ENCODE data around the gene BTN2A1. TPM values are rescaled to one million over a fixed set of nuclear protein-coding genes. Genes with fewer than 3 reads are reported as not detected.

The BTN2A1 gene
- total RNA-seq, 1 donor from 2014 or later, result 6.1 TPM

GRCh38 chr6:26483727-26484126 is 26.0 kb downstream of the BTN2A1 start:
- no peak overlapping the region for H3K4me3 ChIP-seq (ENCODE audit: low read depth, low read length)
- no peak for DNase-seq (ENCODE audit: low read depth)
- TF ChIP-seq, protein P1, sequence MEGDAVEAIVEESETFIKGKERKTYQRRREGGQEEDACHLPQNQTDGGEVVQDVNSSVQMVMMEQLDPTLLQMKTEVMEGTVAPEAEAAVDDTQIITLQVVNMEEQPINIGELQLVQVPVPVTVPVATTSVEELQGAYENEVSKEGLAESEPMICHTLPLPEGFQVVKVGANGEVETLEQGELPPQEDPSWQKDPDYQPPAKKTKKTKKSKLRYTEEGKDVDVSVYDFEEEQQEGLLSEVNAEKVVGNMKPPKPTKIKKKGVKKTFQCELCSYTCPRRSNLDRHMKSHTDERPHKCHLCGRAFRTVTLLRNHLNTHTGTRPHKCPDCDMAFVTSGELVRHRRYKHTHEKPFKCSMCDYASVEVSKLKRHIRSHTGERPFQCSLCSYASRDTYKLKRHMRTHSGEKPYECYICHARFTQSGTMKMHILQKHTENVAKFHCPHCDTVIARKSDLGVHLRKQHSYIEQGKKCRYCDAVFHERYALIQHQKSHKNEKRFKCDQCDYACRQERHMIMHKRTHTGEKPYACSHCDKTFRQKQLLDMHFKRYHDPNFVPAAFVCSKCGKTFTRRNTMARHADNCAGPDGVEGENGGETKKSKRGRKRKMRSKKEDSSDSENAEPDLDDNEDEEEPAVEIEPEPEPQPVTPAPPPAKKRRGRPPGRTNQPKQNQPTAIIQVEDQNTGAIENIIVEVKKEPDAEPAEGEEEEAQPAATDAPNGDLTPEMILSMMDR (conservative IDR thresholded peaks at IDR 0.05; ENCODE audit: low read depth, low read length), result no peak

DNA sequence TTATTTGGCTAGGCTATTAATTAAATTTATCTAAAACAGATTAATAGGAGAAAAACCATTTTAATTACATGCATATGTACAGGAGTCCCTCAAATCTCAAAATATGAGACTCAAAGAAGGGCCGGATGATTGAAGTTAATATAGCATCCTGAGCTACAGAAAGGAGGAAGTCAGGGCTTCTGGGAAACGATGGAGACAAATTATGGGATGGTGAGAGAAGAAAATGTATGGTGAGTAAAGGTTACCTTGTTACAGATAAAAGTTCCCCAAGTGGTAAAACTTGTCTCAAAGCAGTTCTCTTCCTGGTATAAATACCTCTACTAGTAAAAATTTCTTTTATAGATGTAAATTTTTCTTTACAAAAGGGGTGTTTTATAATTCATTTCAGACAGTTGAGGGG is 26.4 kb downstream of the BTN2A1 start:
- H3K4me3 ChIP-seq (ENCODE audit: low read depth, low read length), result no peak overlapping the region
- TF ChIP-seq, protein P1 (conservative IDR thresholded peaks at IDR 0.05; ENCODE audit: low read depth, low read length), result no peak
- no peak for DNase-seq (ENCODE audit: low read depth)

DNA sequence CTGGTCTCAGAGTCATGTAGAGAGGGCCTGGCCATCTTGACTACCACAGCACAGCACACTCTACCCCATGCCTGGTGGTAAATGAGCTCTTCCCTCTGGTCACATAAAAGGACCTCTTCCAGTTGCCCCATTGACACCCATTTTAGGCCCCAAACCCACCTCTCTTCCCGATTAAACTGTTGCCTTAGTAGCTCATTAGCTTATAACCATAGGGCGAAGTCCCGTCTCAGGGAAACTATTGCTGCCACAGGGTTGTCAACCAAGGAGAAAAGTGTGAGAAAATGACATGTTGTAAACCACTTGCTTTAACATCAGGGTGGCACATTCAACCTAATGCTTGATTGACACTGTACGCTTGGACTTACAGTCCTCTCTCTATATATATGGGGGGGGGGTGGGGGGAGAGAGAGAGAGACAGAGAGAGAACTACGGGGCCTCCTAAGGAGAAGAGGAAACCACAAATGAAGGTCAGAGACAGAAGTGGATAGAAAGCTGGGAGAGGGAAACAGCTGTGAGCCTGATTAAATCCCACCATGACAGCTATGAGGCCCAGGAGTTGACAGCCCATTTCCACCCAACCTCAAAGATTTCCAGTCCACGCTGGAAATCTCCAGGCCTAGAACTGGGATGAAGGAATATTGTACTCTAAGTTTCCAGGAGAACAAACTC is 27.5 kb downstream of the BTN2A1 start:
- no peak for DNase-seq (ENCODE audit: low read depth)
- H3K4me3 ChIP-seq (ENCODE audit: low read depth, low read length), result no peak overlapping the region
- TF ChIP-seq, protein P1 (conservative IDR thresholded peaks at IDR 0.05; ENCODE audit: low read depth, low read length), result no peak

GRCh38 chr6:26486358-26486757 is 28.6 kb downstream of the BTN2A1 start:
- no peak for DNase-seq (ENCODE audit: low read depth)
- TF ChIP-seq, protein P1 (conservative IDR thresholded peaks at IDR 0.05; ENCODE audit: low read depth, low read length), result no peak

GRCh38 chr6:26487466-26487865 is 29.7 kb downstream of the BTN2A1 start:
- DNase-seq (ENCODE audit: low read depth), result no peak
- TF ChIP-seq, protein P1 (conservative IDR thresholded peaks at IDR 0.05; ENCODE audit: low read depth, low read length), result no peak
- no peak overlapping the region for H3K4me3 ChIP-seq (ENCODE audit: low read depth, low read length)

More at GRCh38 chr6:26486358-26486757, 28.6 kb downstream of the BTN2A1 start:
- H3K4me3 ChIP-seq (ENCODE audit: low read depth, low read length), result no peak overlapping the region

DNA sequence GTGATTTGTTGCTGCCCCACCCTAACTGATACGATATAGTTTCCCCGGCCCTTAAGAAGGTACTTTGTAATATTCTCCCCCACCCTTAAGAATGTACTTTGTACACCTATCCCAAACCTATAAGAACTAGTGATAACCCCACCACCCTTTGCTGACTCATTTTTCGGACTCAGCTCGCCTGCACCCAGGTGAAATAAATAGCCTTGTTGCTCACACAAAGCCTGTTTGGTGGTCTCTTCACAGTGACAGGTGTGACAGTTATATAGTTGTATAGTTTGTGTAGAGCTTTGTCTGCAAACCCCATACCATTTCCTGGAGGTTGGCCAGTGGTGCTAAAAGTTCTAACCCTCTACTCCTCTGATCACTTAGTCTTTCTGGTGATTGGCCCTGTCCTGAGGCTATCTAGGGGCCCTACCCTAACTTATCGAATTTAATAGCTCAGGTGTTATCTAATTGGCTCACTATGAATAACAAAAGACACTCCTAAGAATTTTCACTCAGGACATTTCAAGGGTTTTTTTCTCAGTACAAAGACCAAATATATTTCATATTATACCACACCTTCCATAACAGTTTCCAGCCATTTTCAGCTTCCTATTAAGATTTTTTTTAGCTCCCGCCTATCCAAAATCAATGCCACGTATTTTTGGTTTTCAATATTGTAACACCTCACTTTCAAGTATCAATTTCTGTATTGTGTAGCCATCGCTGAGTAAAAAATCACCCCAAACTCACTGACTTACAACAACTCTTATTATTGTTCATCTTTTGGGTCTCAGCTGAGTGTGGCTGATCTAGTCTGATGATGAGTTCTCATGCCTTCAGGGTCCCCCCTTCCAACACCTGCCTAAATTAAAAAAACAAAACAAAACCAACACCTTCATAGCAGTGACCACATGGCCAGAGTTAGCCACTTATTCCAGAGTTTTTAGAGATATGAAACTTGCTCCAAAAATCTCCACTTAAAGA is 32.5 kb downstream of the BTN2A1 start:
- H3K4me3 ChIP-seq (ENCODE audit: low read depth, low read length), result no peak overlapping the region
- no peak for DNase-seq (ENCODE audit: low read depth)
- TF ChIP-seq, protein P1 (conservative IDR thresholded peaks at IDR 0.05; ENCODE audit: low read depth, low read length), result no peak

Data from epithelial cell of proximal tubule (primary cell).